ENCODE data around the gene TACR2. TPM values are rescaled to one million over a fixed set of nuclear protein-coding genes. Genes with fewer than 3 reads are reported as not detected.
A peak's percentile ranks its signal among the peaks of the same experiment; 100 is the strongest.

Gene TACR2
- total RNA-seq (2016; rRNA removed; fragmentation: Illumina TruSeq; extraction: Trizol) (not detected in 2 replicates), polyA plus RNA-seq (2011; rRNA removed) (0.04 TPM in 1 of 2 replicates, not detected in the other), polyA minus RNA-seq (2011; rRNA and poly(A)+ RNA removed; ENCODE audit: low replicate concordance) (0.48 TPM in 1 of 2 replicates, not detected in the other), Bru-seq, nascent RNA (not detected), BruChase-seq, experiment 1, labeled RNA remaining after a 6-hour chase (not detected), BruChase-seq, experiment 2, labeled RNA remaining after a 2-hour chase (not detected)
- not detected in 2 replicates for total RNA-seq (2016; cell fraction: cytosol; rRNA removed; fragmentation: Illumina TruSeq; extraction: Trizol; ENCODE audit: low read depth)
- not detected in 2 replicates for total RNA-seq (2016; cell fraction: insoluble cytoplasmic fraction; rRNA removed; fragmentation: Illumina TruSeq; extraction: Trizol)
- not detected in 2 replicates for total RNA-seq (2016; cell fraction: membrane; rRNA removed; fragmentation: Illumina TruSeq; extraction: Trizol)
- total RNA-seq (2016; cell fraction: nucleus; rRNA removed; fragmentation: Illumina TruSeq; extraction: Trizol) = not detected in 2 replicates
- 0.03 TPM in 2 replicates for polyA plus RNA-seq (2011; cell fraction: cytosol; rRNA removed)
- not detected in 2 replicates for polyA plus RNA-seq (2011; cell fraction: nucleus; rRNA removed)
- not detected in 2 replicates for polyA plus RNA-seq (2012)
- not detected in 2 replicates for polyA plus RNA-seq (2016; cell fraction: cytosol; fragmentation: Illumina TruSeq; extraction: Trizol; ENCODE audit: low read depth)
- polyA plus RNA-seq (2016; cell fraction: insoluble cytoplasmic fraction; fragmentation: Illumina TruSeq; extraction: Trizol; ENCODE audit: low read depth) = not detected in 2 replicates
- polyA plus RNA-seq (2016; cell fraction: membrane; fragmentation: Illumina TruSeq; extraction: Trizol; ENCODE audit: low read depth) = not detected in 2 replicates
- not detected in 2 replicates for polyA plus RNA-seq (2016; cell fraction: nucleus; fragmentation: Illumina TruSeq; extraction: Trizol; ENCODE audit: insufficient read depth, low read depth)
- polyA minus RNA-seq (2011; cell fraction: cytosol; rRNA and poly(A)+ RNA removed) = not detected in 2 replicates
- not detected in 2 replicates for polyA minus RNA-seq (2011; cell fraction: nucleus; rRNA and poly(A)+ RNA removed)
- long read RNA-seq, experiment 1 = 0 reads
- long read RNA-seq, experiment 2 = 0 reads

- Histone ChIP-seq H4K20me1 (ENCODE audit: insufficient read depth, low read length) (no peaks in the 10 kb centered on the region), H3K27me3 (ENCODE audit: control insufficient read depth in 1 of 2, insufficient read depth in 2 of 2, low read length in 2 of 2) (no peaks in the 10 kb centered on the region), H3K4me2 (ENCODE audit: low read depth, low read length) (no peak within 1 kb of the TSS), H3K9me3 (ENCODE audit: low read length) (no peaks in the 10 kb centered on the region), H3K36me3 (replicated peaks in 1 of 2; ENCODE audit: control insufficient read depth in 1 of 2, insufficient read depth in 2 of 2, low read length in 2 of 2) (no peaks in the 10 kb centered on the region), H3K79me2 (ENCODE audit: insufficient read depth, low read length) (no peaks in the 10 kb centered on the region), H3K27ac (ENCODE audit: extremely low read length, insufficient read depth, low read length) (peak within 1 kb of the TSS; percentile 37), H3K4me1 (ENCODE audit: insufficient read depth, low read length) (peaks cover 43% of the 10 kb centered on the region), H3K9ac (ENCODE audit: insufficient read depth, low read depth, low read length) (no peak within 1 kb of the TSS), H3K4me3 (replicated peaks in 1 of 3; ENCODE audit: insufficient read depth in 1 of 3, low read depth in 2 of 3, low read length in 3 of 3) (no peak within 1 kb of the TSS), H2AFZ (ENCODE audit: low read length) (no peak within 1 kb of the TSS)
- intact Hi-C loops (cut with micrococcal nuclease; ENCODE audit: unreplicated experiment) (no loop called here), in situ Hi-C loops (cut with HindIII; ENCODE audit: extremely low pct_ligation_motif_present, low pct_unique_long_range_greater_than_20kb) (no loop called here)
- CTCF ChIA-PET (ENCODE audit: low intra/inter-chr PET ratio, low total read pairs) = no interaction called here
- BruUV-seq (replicated peaks) = no TSS peak
- ATAC-seq (no peak), FAIRE-seq (no peak), DNase-seq (ENCODE audit: low spot score) (no peak)
- POLR2A ChIA-PET = no interaction called here
- WGBS (ENCODE audit: low lambda C conversion rate) = 73% methylated on average over 7 of the region's 10 CpGs
- TF ChIP-seq KAT8 (CRISPR knock-in tag; IDR thresholded peaks at IDR 0.05) = no peak
- TF ChIP-seq ZNF546 (CRISPR knock-in tag; conservative IDR thresholded peaks at IDR 0.05) = no peak
- TF ChIP-seq SIX1 (CRISPR knock-in tag; IDR thresholded peaks at IDR 0.05; ENCODE audit: borderline replicate concordance) = no peak
- no peak for TF ChIP-seq ZFP37 (CRISPR knock-in tag; IDR thresholded peaks at IDR 0.05; ENCODE audit: borderline replicate concordance)
- no peak for TF ChIP-seq ZNF383 (CRISPR knock-in tag; IDR thresholded peaks at IDR 0.05; ENCODE audit: borderline replicate concordance)
- TF ChIP-seq TCF7 (IDR thresholded peaks at IDR 0.05; ENCODE audit: low read depth) = no peak
- no peak for TF ChIP-seq HOXA9 (CRISPR knock-in tag; IDR thresholded peaks at IDR 0.05; ENCODE audit: borderline replicate concordance)
- no peak for TF ChIP-seq STAT5B (CRISPR knock-in tag; IDR thresholded peaks at IDR 0.05)
- TF ChIP-seq ZNF816 (CRISPR knock-in tag; IDR thresholded peaks at IDR 0.05; ENCODE audit: borderline replicate concordance) = no peak
- TF ChIP-seq, protein P1, sequence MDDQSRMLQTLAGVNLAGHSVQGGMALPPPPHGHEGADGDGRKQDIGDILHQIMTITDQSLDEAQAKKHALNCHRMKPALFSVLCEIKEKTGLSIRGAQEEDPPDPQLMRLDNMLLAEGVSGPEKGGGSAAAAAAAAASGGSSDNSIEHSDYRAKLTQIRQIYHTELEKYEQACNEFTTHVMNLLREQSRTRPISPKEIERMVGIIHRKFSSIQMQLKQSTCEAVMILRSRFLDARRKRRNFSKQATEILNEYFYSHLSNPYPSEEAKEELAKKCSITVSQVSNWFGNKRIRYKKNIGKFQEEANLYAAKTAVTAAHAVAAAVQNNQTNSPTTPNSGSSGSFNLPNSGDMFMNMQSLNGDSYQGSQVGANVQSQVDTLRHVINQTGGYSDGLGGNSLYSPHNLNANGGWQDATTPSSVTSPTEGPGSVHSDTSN (CRISPR knock-in tag; IDR thresholded peaks at IDR 0.05; ENCODE audit: borderline replicate concordance) = no peak
- TF ChIP-seq ZBTB20 (CRISPR knock-in tag; IDR thresholded peaks at IDR 0.05; ENCODE audit: borderline replicate concordance, low read depth) = no peak
- peak; percentile 82; the same call in 1 of the 2 replicates for TF ChIP-seq ZNF768 (CRISPR knock-in tag; IDR thresholded peaks at IDR 0.05)
- TF ChIP-seq PCBP1 (IDR thresholded peaks at IDR 0.05; ENCODE audit: borderline replicate concordance, low read depth, low read length) = no peak
- no peak for TF ChIP-seq CHD4 (IDR thresholded peaks at IDR 0.05; ENCODE audit: borderline replicate concordance, low read length)
- TF ChIP-seq, protein P2, sequence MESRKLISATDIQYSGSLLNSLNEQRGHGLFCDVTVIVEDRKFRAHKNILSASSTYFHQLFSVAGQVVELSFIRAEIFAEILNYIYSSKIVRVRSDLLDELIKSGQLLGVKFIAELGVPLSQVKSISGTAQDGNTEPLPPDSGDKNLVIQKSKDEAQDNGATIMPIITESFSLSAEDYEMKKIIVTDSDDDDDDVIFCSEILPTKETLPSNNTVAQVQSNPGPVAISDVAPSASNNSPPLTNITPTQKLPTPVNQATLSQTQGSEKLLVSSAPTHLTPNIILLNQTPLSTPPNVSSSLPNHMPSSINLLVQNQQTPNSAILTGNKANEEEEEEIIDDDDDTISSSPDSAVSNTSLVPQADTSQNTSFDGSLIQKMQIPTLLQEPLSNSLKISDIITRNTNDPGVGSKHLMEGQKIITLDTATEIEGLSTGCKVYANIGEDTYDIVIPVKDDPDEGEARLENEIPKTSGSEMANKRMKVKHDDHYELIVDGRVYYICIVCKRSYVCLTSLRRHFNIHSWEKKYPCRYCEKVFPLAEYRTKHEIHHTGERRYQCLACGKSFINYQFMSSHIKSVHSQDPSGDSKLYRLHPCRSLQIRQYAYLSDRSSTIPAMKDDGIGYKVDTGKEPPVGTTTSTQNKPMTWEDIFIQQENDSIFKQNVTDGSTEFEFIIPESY (CRISPR knock-in tag; IDR thresholded peaks at IDR 0.05) = peak; percentile 58
These were observed at the start of gene TACR2 for GRCh38 chr10:69416695-69417094. TSS of gene TACR2 (minus strand) at chr10:69416918. CDS start at chr10:69416323, 595 bp downstream.

Data from HepG2 (cell line).